NCI-H2081 treated with DMSO at 0.1 percent for 48 hours (cell line): ENCODE measurements around the gene N4BP2L1.

Experiments
- DNase-seq: peaks from one replicate; lab custom pipeline; 2025; lab: John Stamatoyannopoulos, UW

The N4BP2L1 gene

GRCh38 chr13:32431361-32431760 lies 3.4 kb upstream of the N4BP2L1 start:
- DNase-seq, result no peak

- DNase-seq, result no peak
Measured at GRCh38 chr13:32430018-32430747, 2.3 kb upstream of the N4BP2L1 start.

GRCh38 chr13:32429433-32429909 lies 1.5 kb upstream of the N4BP2L1 start:
- DNase-seq, result no peak

GRCh38 chr13:32428581-32429432 lies 877 bp upstream of the N4BP2L1 start:
- no peak for DNase-seq

GRCh38 chr13:32426990-32427851 lies 709 bp downstream of the N4BP2L1 start:
- no peak for DNase-seq

- no peak for DNase-seq
Measured at GRCh38 chr13:32426191-32426989, 1.5 kb downstream of the N4BP2L1 start.

- no peak for DNase-seq
Measured at GRCh38 chr13:32425158-32425557, 2.8 kb downstream of the N4BP2L1 start.

GRCh38 chr13:32423592-32423991 lies 4.3 kb downstream of the N4BP2L1 start:
- DNase-seq, result no peak

- DNase-seq, result no peak
Measured at GRCh38 chr13:32419862-32420261, 8.1 kb downstream of the N4BP2L1 start.

GRCh38 chr13:32417995-32418394 lies 9.9 kb downstream of the N4BP2L1 start:
- DNase-seq, result no peak

- no peak for DNase-seq
Measured at GRCh38 chr13:32415019-32415418, 12.9 kb downstream of the N4BP2L1 start.

- no peak for DNase-seq
Measured at GRCh38 chr13:32414580-32414979, 13.3 kb downstream of the N4BP2L1 start.

GRCh38 chr13:32413284-32413683 lies 14.6 kb downstream of the N4BP2L1 start:
- no peak for DNase-seq

GRCh38 chr13:32409561-32410421 lies 18.1 kb downstream of the N4BP2L1 start:
- DNase-seq, result no peak

GRCh38 chr13:32409001-32409313 lies 19.0 kb downstream of the N4BP2L1 start:
- no peak for DNase-seq

GRCh38 chr13:32408296-32409000 lies 19.5 kb downstream of the N4BP2L1 start:
- DNase-seq, result no peak

- no peak for DNase-seq
Measured at GRCh38 chr13:32407854-32408253, 20.1 kb downstream of the N4BP2L1 start.

- DNase-seq, result no peak
Measured at GRCh38 chr13:32403108-32403507, 24.8 kb downstream of the N4BP2L1 start.

- no peak for DNase-seq
Measured at GRCh38 chr13:32391101-32391619, 36.8 kb downstream of the N4BP2L1 start.

GRCh38 chr13:32390484-32390883 lies 37.4 kb downstream of the N4BP2L1 start:
- DNase-seq, result no peak
